WERI-Rb-1 (cell line): ENCODE measurements around the gene GNAO1.

Source experiments
- DNase-seq: peaks from one replicate; pipeline ENCODE4 v3.0.0-alpha.2; 2020
- H3K27ac ChIP-seq: fragments of 250-450 bp; sonication (Bioruptor Pico); 2 replicates; pipeline ENCODE4 v1.5.1; 2020; ENCODE audit warnings: mild to moderate bottlenecking, moderate library complexity
- H3K27me3 ChIP-seq: fragments of 250-450 bp; sonication (Bioruptor Pico); 2 replicates; pipeline ENCODE4 v1.5.1; 2021; ENCODE audit warnings: mild to moderate bottlenecking, low read depth, moderate library complexity; ENCODE audit not compliant: insufficient read depth, severe bottlenecking
- H3K36me3 ChIP-seq: fragments of 250-450 bp; sonication (Bioruptor Pico); 2 replicates; pipeline ENCODE4 v1.5.1; 2020; ENCODE audit warnings: mild to moderate bottlenecking, moderate library complexity
- H3K4me3 ChIP-seq: 2 replicates; pipeline ENCODE4 v1.5.1; 2011; ENCODE audit warnings: low read depth, mild to moderate bottlenecking, control low read depth, low read length
- H3K9me3 ChIP-seq: fragments of 250-450 bp; sonication (Bioruptor Pico); 2 replicates; pipeline ENCODE4 v1.5.1; 2021; ENCODE audit warnings: mild to moderate bottlenecking, moderate library complexity; ENCODE audit not compliant: severe bottlenecking
- CTCF ChIP-seq: IDR thresholded peaks from 2 replicates; pipeline ENCODE4 v1.5.1; 2011; ENCODE audit warnings: low read depth, mild to moderate bottlenecking, control low read depth, inconsistent platforms, low read length

Gene GNAO1

GRCh38 chr16:56289416-56289815 lies 98.1 kb downstream of the GNAO1 start:
- Histone ChIP-seq H3K4me3 (peak overlapping the region; percentile 17; the same call in 1 of the 2 replicates), H3K9me3 (no peaks in the 10 kb centered on the region), H3K27ac (peak overlapping the region; percentile 81), H3K36me3 (no peaks in the 10 kb centered on the region; the same call in 1 of the 2 replicates), H3K27me3 (no peaks in the 10 kb centered on the region)
- TF ChIP-seq CTCF: no peak
- peak; percentile 83 for DNase-seq

- Histone ChIP-seq H3K4me3 (no peak overlapping the region), H3K27ac (peak overlapping the region; percentile 81), H3K9me3 (no peaks in the 10 kb centered on the region), H3K36me3 (no peaks in the 10 kb centered on the region; the same call in 1 of the 2 replicates), H3K27me3 (no peaks in the 10 kb centered on the region)
- peak; percentile 62 for DNase-seq
- TF ChIP-seq CTCF: no peak
Measured at GRCh38 chr16:56289862-56290261, 98.6 kb downstream of the GNAO1 start.

- Histone ChIP-seq H3K4me3 (no peak overlapping the region), H3K9me3 (no peaks in the 10 kb centered on the region), H3K27me3 (no peaks in the 10 kb centered on the region), H3K27ac (no peak overlapping the region), H3K36me3 (no peaks in the 10 kb centered on the region; the same call in 1 of the 2 replicates)
- DNase-seq: no peak
- TF ChIP-seq CTCF: no peak
Measured at GRCh38 chr16:56294014-56294413, 102.7 kb downstream of the GNAO1 start.

GRCh38 chr16:56294579-56294978 lies 103.3 kb downstream of the GNAO1 start:
- DNase-seq: no peak
- no peaks in the 10 kb centered on the region for H3K9me3 ChIP-seq
- no peak overlapping the region for H3K27ac ChIP-seq
- H3K4me3 ChIP-seq: no peak overlapping the region
- no peaks in the 10 kb centered on the region for H3K27me3 ChIP-seq
- H3K36me3 ChIP-seq: no peaks in the 10 kb centered on the region; the same call in 1 of the 2 replicates
- no peak for TF ChIP-seq CTCF

- no peaks in the 10 kb centered on the region for H3K27me3 ChIP-seq
- H3K9me3 ChIP-seq: no peaks in the 10 kb centered on the region
- TF ChIP-seq CTCF: no peak
- H3K27ac ChIP-seq: no peak overlapping the region
- DNase-seq: no peak
- H3K36me3 ChIP-seq: no peaks in the 10 kb centered on the region; the same call in 1 of the 2 replicates
- H3K4me3 ChIP-seq: no peak overlapping the region
Measured at GRCh38 chr16:56295059-56295665, 103.9 kb downstream of the GNAO1 start.
